ENCODE results near the gene PAWR.
"Not testable (repeated sequence)": the region's sequence is repeated elsewhere in the genome, so short reads cannot be mapped to it uniquely, and the experiment has no call there.

PAWR gene

GRCh38 chr12:79685068-79685467 is 5.7 kb downstream of the PAWR start:
- ATAC-seq, result no peak
- TF ChIP-seq OSR1 (CRISPR knock-in tag; IDR thresholded peaks at IDR 0.05), result no peak
- no peak for TF ChIP-seq ESRRG (CRISPR knock-in tag; IDR thresholded peaks at IDR 0.05)
- no peak for TF ChIP-seq ZC3H10 (CRISPR knock-in tag; IDR thresholded peaks at IDR 0.05)
- no peak for TF ChIP-seq ZNF70 (CRISPR knock-in tag; IDR thresholded peaks at IDR 0.05)

- ATAC-seq, result not testable (repeated sequence)
Measured at GRCh38 chr12:79684338-79684737, 6.4 kb downstream of the PAWR start.

GRCh38 chr12:79682593-79682992 is 8.2 kb downstream of the PAWR start:
- TF ChIP-seq TSHZ2 (CRISPR knock-in tag; IDR thresholded peaks at IDR 0.05), result no peak
- TF ChIP-seq ZC3H10 (CRISPR knock-in tag; IDR thresholded peaks at IDR 0.05), result no peak
- no peak for TF ChIP-seq RARB (CRISPR knock-in tag; IDR thresholded peaks at IDR 0.05)
- no peak for TF ChIP-seq POU6F1 (CRISPR knock-in tag; IDR thresholded peaks at IDR 0.05; ENCODE audit: borderline replicate concordance, low read depth)
- no peak for TF ChIP-seq ARNTL (CRISPR knock-in tag; IDR thresholded peaks at IDR 0.05; ENCODE audit: borderline replicate concordance, low read depth)
- no peak for TF ChIP-seq PATZ1 (CRISPR knock-in tag; IDR thresholded peaks at IDR 0.05; ENCODE audit: borderline replicate concordance)
- no peak for TF ChIP-seq GLIS3 (CRISPR knock-in tag; IDR thresholded peaks at IDR 0.05)
- no peak for TF ChIP-seq OSR1 (CRISPR knock-in tag; IDR thresholded peaks at IDR 0.05)
- TF ChIP-seq ZNF8 (CRISPR knock-in tag; IDR thresholded peaks at IDR 0.05), result no peak
- TF ChIP-seq ISL1 (CRISPR knock-in tag; IDR thresholded peaks at IDR 0.05), result no peak
- no peak for TF ChIP-seq ZFP3 (CRISPR knock-in tag; IDR thresholded peaks at IDR 0.05)
- no peak for TF ChIP-seq ESRRG (CRISPR knock-in tag; IDR thresholded peaks at IDR 0.05)
- TF ChIP-seq TOX (CRISPR knock-in tag; IDR thresholded peaks at IDR 0.05; ENCODE audit: borderline replicate concordance), result no peak

GRCh38 chr12:79681008-79681590 is 9.7 kb downstream of the PAWR start:
- ATAC-seq, result no peak

More at GRCh38 chr12:79682593-79682992, 8.2 kb downstream of the PAWR start:
- no peak for ATAC-seq

GRCh38 chr12:79680051-79680450 is 10.7 kb downstream of the PAWR start:
- ATAC-seq, result no peak
- TF ChIP-seq ZNF8 (CRISPR knock-in tag; IDR thresholded peaks at IDR 0.05) (no peak), ESRRG (CRISPR knock-in tag; IDR thresholded peaks at IDR 0.05) (no peak), ZC3H10 (CRISPR knock-in tag; IDR thresholded peaks at IDR 0.05) (no peak), ISL1 (CRISPR knock-in tag; IDR thresholded peaks at IDR 0.05) (no peak), ZNF70 (CRISPR knock-in tag; IDR thresholded peaks at IDR 0.05) (no peak), ARNTL (CRISPR knock-in tag; IDR thresholded peaks at IDR 0.05; ENCODE audit: borderline replicate concordance, low read depth) (no peak), OSR1 (CRISPR knock-in tag; IDR thresholded peaks at IDR 0.05) (no peak)

More at GRCh38 chr12:79681008-79681590, 9.7 kb downstream of the PAWR start:
- TF ChIP-seq PPARA (CRISPR knock-in tag; IDR thresholded peaks at IDR 0.05; ENCODE audit: borderline replicate concordance) (no peak), TOX (CRISPR knock-in tag; IDR thresholded peaks at IDR 0.05; ENCODE audit: borderline replicate concordance) (no peak), ZNF70 (CRISPR knock-in tag; IDR thresholded peaks at IDR 0.05) (no peak)

- no peak for ATAC-seq
- TF ChIP-seq ZFP3 (CRISPR knock-in tag; IDR thresholded peaks at IDR 0.05) (no peak), ZNF70 (CRISPR knock-in tag; IDR thresholded peaks at IDR 0.05) (no peak), PATZ1 (CRISPR knock-in tag; IDR thresholded peaks at IDR 0.05; ENCODE audit: borderline replicate concordance) (no peak), BACH2 (CRISPR knock-in tag; IDR thresholded peaks at IDR 0.05; ENCODE audit: borderline replicate concordance) (no peak), TOX (CRISPR knock-in tag; IDR thresholded peaks at IDR 0.05; ENCODE audit: borderline replicate concordance) (no peak), TCF4 (CRISPR knock-in tag; IDR thresholded peaks at IDR 0.05; ENCODE audit: borderline replicate concordance) (no peak), CREB5 (CRISPR knock-in tag; IDR thresholded peaks at IDR 0.05; ENCODE audit: low read depth) (no peak), POU6F1 (CRISPR knock-in tag; IDR thresholded peaks at IDR 0.05; ENCODE audit: borderline replicate concordance, low read depth) (no peak), OSR1 (CRISPR knock-in tag; IDR thresholded peaks at IDR 0.05) (no peak), PPARA (CRISPR knock-in tag; IDR thresholded peaks at IDR 0.05; ENCODE audit: borderline replicate concordance) (no peak), SNAI2 (CRISPR knock-in tag; IDR thresholded peaks at IDR 0.05) (no peak), ESRRG (CRISPR knock-in tag; IDR thresholded peaks at IDR 0.05) (no peak), ZFP30 (CRISPR knock-in tag; IDR thresholded peaks at IDR 0.05) (no peak)
Measured at GRCh38 chr12:79678306-79678705, 12.5 kb downstream of the PAWR start.
